IMR-90 (cell line): Measurements from ENCODE around the gene SPAST. TPM values are rescaled to one million over a fixed set of nuclear protein-coding genes. Genes with fewer than 3 reads are reported as not detected.
A peak's percentile ranks its signal among the peaks of the same experiment; 100 is the strongest.

Experiments
- ATAC-seq: fragments of 200-7000 bp; cut with Tn5 transposase; 2 replicates; pipeline ENCODE4 v1.9.1; 2020; ENCODE audit warnings: low read depth, mild to moderate bottlenecking, moderate library complexity
- BruUV-seq: library from RNA; stranded (reverse); fragments of 400-500 nt; replicated peaks from 2 replicates; lab custom pipeline; 2021; lab: Mats Ljungman, UMichigan
- CTCF ChIA-PET: fragments of 300-600 bp; formaldehyde crosslinking; extraction: SDS; loops from one replicate; lab custom pipeline; 2021; ENCODE audit warnings: antibody characterized with exemption; lab: Yijun Ruan, JAX
- POLR2A ChIA-PET: fragments of 300-600 bp; sonication (Branson Sonifier 250); formaldehyde crosslinking; loops from one replicate; lab custom pipeline; 2022; ENCODE audit warnings: antibody characterized with exemption; ENCODE audit not compliant: unreplicated experiment; lab: Charles Lee
- DNase-seq: peaks from one replicate; pipeline ENCODE4 v3.0.0; 2013
- H2AFZ ChIP-seq: replicated peaks from 2 replicates; pipeline ENCODE3; 2013; ENCODE audit warnings: low read length, mild to moderate bottlenecking; ENCODE audit not compliant: poor library complexity
- H2AK5ac ChIP-seq: 2 replicates; pipeline ENCODE4 v1.6.1; 2013; ENCODE audit warnings: low read depth, low read length, inconsistent platforms
- H2AK9ac ChIP-seq: replicated peaks from 2 replicates; pipeline ENCODE3; 2013; ENCODE audit warnings: mild to moderate bottlenecking, low read depth, low read length, moderate library complexity; ENCODE audit not compliant: poor library complexity
- H2BK120ac ChIP-seq: 2 replicates; pipeline ENCODE4 v1.6.1; 2013; ENCODE audit warnings: low read depth, low read length, inconsistent platforms
- H2BK15ac ChIP-seq: 3 replicates; pipeline ENCODE4 v1.6.1; 2013; ENCODE audit warnings: low read depth, low read length, inconsistent platforms
- H2BK20ac ChIP-seq: 2 replicates; pipeline ENCODE4 v1.6.1; 2013; ENCODE audit warnings: low read depth, mild to moderate bottlenecking, inconsistent platforms, low read length, moderate library complexity
- H2BK5ac ChIP-seq: 2 replicates; pipeline ENCODE4 v1.6.1; 2013; ENCODE audit warnings: mild to moderate bottlenecking, low read depth, low read length, inconsistent platforms; ENCODE audit not compliant: poor library complexity, severe bottlenecking
- H3K14ac ChIP-seq: replicated peaks from 2 replicates; pipeline ENCODE4 v1.6.1; 2013; ENCODE audit warnings: low read depth, low read length, inconsistent platforms
- H3K18ac ChIP-seq: 2 replicates; pipeline ENCODE4 v1.6.1; 2013; ENCODE audit warnings: low read depth, low read length, control low read depth
- H3K23ac ChIP-seq: 2 replicates; pipeline ENCODE4 v1.6.1; 2013; ENCODE audit warnings: low read depth, low read length, inconsistent platforms
- H3K27ac ChIP-seq: 2 replicates; pipeline ENCODE4 v1.5.1; 2013; ENCODE audit warnings: mild to moderate bottlenecking, control low read depth, low read length; ENCODE audit not compliant: insufficient read depth
- H3K27me3 ChIP-seq: 2 replicates; pipeline ENCODE4 v1.6.1; 2013; ENCODE audit warnings: low read length; ENCODE audit not compliant: control insufficient read depth, insufficient read depth
- H3K36me3 ChIP-seq: 2 replicates; pipeline ENCODE4 v1.6.1; 2013; ENCODE audit warnings: low read length, mixed read lengths; ENCODE audit not compliant: control insufficient read depth, insufficient read depth
- H3K4ac ChIP-seq: 2 replicates; pipeline ENCODE4 v1.6.1; 2013; ENCODE audit warnings: low read depth, low read length, inconsistent platforms
- H3K4me1 ChIP-seq: 2 replicates; pipeline ENCODE4 v1.6.1; 2013; ENCODE audit warnings: low read length, mixed read lengths; ENCODE audit not compliant: control insufficient read depth, insufficient read depth
- H3K4me2 ChIP-seq: 2 replicates; pipeline ENCODE4 v1.6.1; 2013; ENCODE audit warnings: low read depth, mild to moderate bottlenecking, control low read depth, low read length, moderate library complexity
- H3K4me3 ChIP-seq: 2 replicates; pipeline ENCODE4 v1.5.1; 2013; ENCODE audit warnings: low read depth, mild to moderate bottlenecking, control low read depth, low read length, moderate library complexity; ENCODE audit not compliant: insufficient read depth
- H3K56ac ChIP-seq: 2 replicates; pipeline ENCODE4 v1.6.1; 2013; ENCODE audit warnings: low read length, inconsistent platforms; ENCODE audit not compliant: insufficient read depth; ENCODE audit errors: extremely low read depth
- H3K79me1 ChIP-seq, 2 experiments: 2 replicates each; pipeline ENCODE4 v1.6.1; 2013; ENCODE audit warnings: low read length in 2 of 2, inconsistent platforms in 1 of 2, low read depth in 1 of 2
- H3K9ac ChIP-seq: 2 replicates; pipeline ENCODE4 v1.6.1; 2013; ENCODE audit warnings: low read depth, low read length, control low read depth
- H3K9me1 ChIP-seq: 2 replicates; pipeline ENCODE4 v1.6.1; 2013; ENCODE audit warnings: low read length, inconsistent platforms; ENCODE audit not compliant: insufficient read depth
- H3K9me3 ChIP-seq: 2 replicates; pipeline ENCODE4 v1.6.1; 2013; ENCODE audit warnings: low read length; ENCODE audit not compliant: control insufficient read depth, insufficient read depth
- H4K20me1 ChIP-seq: 2 replicates; pipeline ENCODE4 v1.6.1; 2013; ENCODE audit warnings: low read length, inconsistent platforms; ENCODE audit not compliant: insufficient read depth
- H4K5ac ChIP-seq: 2 replicates; pipeline ENCODE4 v1.6.1; 2013; ENCODE audit warnings: mild to moderate bottlenecking, low read depth, low read length, control low read depth
- H4K8ac ChIP-seq, 2 experiments: 2 replicates each; pipeline ENCODE4 v1.6.1; 2013; ENCODE audit warnings: low read depth in 2 of 2, low read length in 2 of 2, control low read depth in 1 of 2, inconsistent platforms in 1 of 2
- H4K91ac ChIP-seq: 2 replicates; pipeline ENCODE4 v1.6.1; 2013; ENCODE audit warnings: low read depth, low read length, inconsistent platforms; ENCODE audit not compliant: insufficient read depth
- BHLHE40 ChIP-seq: fragments of 150-350 bp; IDR thresholded peaks from 2 replicates; pipeline ENCODE4 v1.6.1; 2016; ENCODE audit warnings: mild to moderate bottlenecking, low read depth, low read length
- CEBPB ChIP-seq: IDR thresholded peaks from 2 replicates; pipeline ENCODE4 v1.6.1; 2012; ENCODE audit warnings: low read depth, low read length, improper control_type of control experiment
- CHD1 ChIP-seq: IDR thresholded peaks from 2 replicates; pipeline ENCODE4 v1.6.1; 2012; ENCODE audit warnings: low read depth, low read length, improper control_type of control experiment
- CTCF ChIP-seq: conservative IDR thresholded peaks from 2 replicates; pipeline ENCODE4 v1.5.1; 2012; ENCODE audit warnings: mild to moderate bottlenecking, low read depth, low read length, improper control_type of control experiment
- ELK1 ChIP-seq: fragments of 150-350 bp; IDR thresholded peaks from 2 replicates; pipeline ENCODE4 v1.6.1; 2016; ENCODE audit warnings: low read depth, mild to moderate bottlenecking, low read length, moderate library complexity, borderline replicate concordance
- FOS ChIP-seq: fragments of 150-350 bp; IDR thresholded peaks from 2 replicates; pipeline ENCODE4 v1.6.1; 2016; ENCODE audit warnings: low read depth, low read length
- MAFK ChIP-seq: IDR thresholded peaks from 2 replicates; pipeline ENCODE4 v1.6.1; 2012; ENCODE audit warnings: low read depth, low read length, improper control_type of control experiment
- MAZ ChIP-seq: IDR thresholded peaks from 2 replicates; pipeline ENCODE4 v1.6.1; 2012; ENCODE audit warnings: low read depth, mild to moderate bottlenecking, low read length, improper control_type of control experiment, moderate library complexity, borderline replicate concordance
- MXI1 ChIP-seq: IDR thresholded peaks from 2 replicates; pipeline ENCODE4 v1.6.1; 2012; ENCODE audit warnings: low read depth, mild to moderate bottlenecking, low read length, moderate library complexity, borderline replicate concordance
- NFE2L2 ChIP-seq: fragments of 150-350 bp; IDR thresholded peaks from 2 replicates; pipeline ENCODE4 v1.6.1; 2016; ENCODE audit warnings: low read depth, mild to moderate bottlenecking, low read length
- POLR2A ChIP-seq: IDR thresholded peaks from 2 replicates; pipeline ENCODE4 v1.6.1; 2012; ENCODE audit warnings: mild to moderate bottlenecking, low read depth, low read length
- RAD21 ChIP-seq: IDR thresholded peaks from 2 replicates; pipeline ENCODE4 v1.6.1; 2012; ENCODE audit warnings: low read length, improper control_type of control experiment
- RCOR1 ChIP-seq: IDR thresholded peaks from 2 replicates; pipeline ENCODE4 v1.6.1; 2012; ENCODE audit warnings: mild to moderate bottlenecking, low read length, improper control_type of control experiment; ENCODE audit not compliant: insufficient replicate concordance
- RFX5 ChIP-seq: IDR thresholded peaks from 2 replicates; pipeline ENCODE4 v1.8.0; 2012; ENCODE audit warnings: low read depth, mild to moderate bottlenecking, low read length, moderate library complexity
- SMC3 ChIP-seq: fragments of 150-350 bp; IDR thresholded peaks from 2 replicates; pipeline ENCODE4 v1.6.1; 2016; ENCODE audit warnings: low read depth, mild to moderate bottlenecking, antibody characterized with exemption, low read length, moderate library complexity
- USF2 ChIP-seq: fragments of 150-350 bp; IDR thresholded peaks from 2 replicates; pipeline ENCODE4 v1.6.1; 2017; ENCODE audit warnings: mild to moderate bottlenecking, antibody characterized with exemption, low read length, low read depth
- WGBS, 2 experiments: methylation state at CpG; one replicate each; pipeline versions ENCODE4 v1.1.5 to v1.1.7; 2013; ENCODE audit warnings: missing lambda C conversion rate in 2 of 2; ENCODE audit not compliant: insufficient read length in 1 of 2; ENCODE audit errors: extremely low coverage in 2 of 2; 5-methylcytosine and 5-hydroxymethylcytosine counted together
- dilution Hi-C: fragments of 300-500 bp; cut with HindIII; formaldehyde crosslinking; loops from one replicate; pipeline ENCODE4 v1.14.3; 2018; ENCODE audit warnings: low sequenced_read_pairs; ENCODE audit not compliant: unreplicated experiment
- in situ Hi-C: fragments of 300-500 bp; cut with MboI; formaldehyde crosslinking; loops from 3 replicates; pipeline ENCODE4 v1.14.3; 2019; ENCODE audit warnings: low sequenced_read_pairs, inconsistent platforms, mixed read lengths
- intact Hi-C: fragments of 100-400 bp; cut with micrococcal nuclease; formaldehyde crosslinking; loops from 2 replicates; pipeline ENCODE4 v1.10.0; 2022
- polyA plus RNA-seq, 3 experiments: library from polyadenylated mRNA; depleted of rRNA; stranded (reverse); fragments of >200 nt; gene quantifications; 2 replicates each; pipeline ENCODE4 v1.2.3, GENCODE V29; 2012; ENCODE audit warnings: low replicate concordance in 1 of 3
- total RNA-seq: library from RNA; depleted of rRNA; stranded (reverse); fragments of >200 nt; gene quantifications from 2 replicates; pipeline ENCODE4 v1.2.3, GENCODE V29; 2012

SPAST gene
- total and polyA plus RNA-seq, 2 of the 4 experiments (the other 2 are of a cell fraction), result 5.3 to 14.5 TPM

- no peak overlapping the region for H4K5ac ChIP-seq
- peaks cover 3 to 6% of the 10 kb centered on the region in 2 experiments; a peak in 2 of 4 replicates for H3K79me1 ChIP-seq
- ChIA-PET POLR2A (no interaction called here), CTCF (interaction anchor here (0.6 kb wide), 1 partner anchor 148 kb away, joined by 7 read pairs; no protein-coding TSS in a partner anchor)
- DNase-seq, result no peak
- no peaks in the 10 kb centered on the region for H4K20me1 ChIP-seq
- H2AFZ ChIP-seq, result no peak overlapping the region
- intact Hi-C loops (no loop called here), dilution Hi-C loops (no loop called here), in situ Hi-C loops (no loop called here)
- no peak for TF ChIP-seq CTCF
- no peak for TF ChIP-seq POLR2A
- no peak for TF ChIP-seq BHLHE40
- no peak for TF ChIP-seq MAZ
- no peak for TF ChIP-seq MAFK
- no peak for TF ChIP-seq ELK1
- TF ChIP-seq RCOR1, result no peak
- no peak for TF ChIP-seq RAD21
- no peak for TF ChIP-seq SMC3
- no peak for TF ChIP-seq USF2
- no peak for TF ChIP-seq CHD1
- no peak for TF ChIP-seq CEBPB
- TF ChIP-seq FOS, result no peak
- TF ChIP-seq RFX5, result no peak
- TF ChIP-seq NFE2L2, result no peak
- no peak for TF ChIP-seq MXI1
- H2BK5ac ChIP-seq, result no peak overlapping the region
- no peak overlapping the region for H2BK20ac ChIP-seq
- peaks cover 14% of the 10 kb centered on the region for H3K36me3 ChIP-seq
- H3K4me3 ChIP-seq, result no peak overlapping the region
- no peak overlapping the region for H3K14ac ChIP-seq
- H3K23ac ChIP-seq, result no peak overlapping the region
- no peak overlapping the region for H3K4me2 ChIP-seq
- H3K9me1 ChIP-seq, result no peaks in the 10 kb centered on the region
- no peak overlapping the region for H3K4ac ChIP-seq
- H3K27me3 ChIP-seq, result no peaks in the 10 kb centered on the region
- no peak overlapping the region for H2BK120ac ChIP-seq
- peak overlapping the region; percentile 44; the same call in 1 of the 2 replicates for H3K27ac ChIP-seq
- no peak overlapping the region for H4K91ac ChIP-seq
- H3K9ac ChIP-seq, result no peak overlapping the region
- ATAC-seq, result no peak
- no peak overlapping the region for H4K8ac ChIP-seq
- no peak overlapping the region for H2BK15ac ChIP-seq
- no CpG with 5 or more reads among the region's 6 CpGs for WGBS, 2 experiments
- no peak overlapping the region for H3K18ac ChIP-seq
- peaks cover 2% of the 10 kb centered on the region; the same call in 1 of the 2 replicates for H3K4me1 ChIP-seq
- H2AK9ac ChIP-seq, result no peak overlapping the region
- no TSS peak for BruUV-seq
- H3K9me3 ChIP-seq, result no peaks in the 10 kb centered on the region
- no peak overlapping the region for H3K56ac ChIP-seq
- H2AK5ac ChIP-seq, result no peak overlapping the region
Observed at GRCh38 chr2:32189011-32189410, 125.7 kb downstream of the SPAST start.
